ENCODE data around the gene LKAAEAR1.

DNA sequence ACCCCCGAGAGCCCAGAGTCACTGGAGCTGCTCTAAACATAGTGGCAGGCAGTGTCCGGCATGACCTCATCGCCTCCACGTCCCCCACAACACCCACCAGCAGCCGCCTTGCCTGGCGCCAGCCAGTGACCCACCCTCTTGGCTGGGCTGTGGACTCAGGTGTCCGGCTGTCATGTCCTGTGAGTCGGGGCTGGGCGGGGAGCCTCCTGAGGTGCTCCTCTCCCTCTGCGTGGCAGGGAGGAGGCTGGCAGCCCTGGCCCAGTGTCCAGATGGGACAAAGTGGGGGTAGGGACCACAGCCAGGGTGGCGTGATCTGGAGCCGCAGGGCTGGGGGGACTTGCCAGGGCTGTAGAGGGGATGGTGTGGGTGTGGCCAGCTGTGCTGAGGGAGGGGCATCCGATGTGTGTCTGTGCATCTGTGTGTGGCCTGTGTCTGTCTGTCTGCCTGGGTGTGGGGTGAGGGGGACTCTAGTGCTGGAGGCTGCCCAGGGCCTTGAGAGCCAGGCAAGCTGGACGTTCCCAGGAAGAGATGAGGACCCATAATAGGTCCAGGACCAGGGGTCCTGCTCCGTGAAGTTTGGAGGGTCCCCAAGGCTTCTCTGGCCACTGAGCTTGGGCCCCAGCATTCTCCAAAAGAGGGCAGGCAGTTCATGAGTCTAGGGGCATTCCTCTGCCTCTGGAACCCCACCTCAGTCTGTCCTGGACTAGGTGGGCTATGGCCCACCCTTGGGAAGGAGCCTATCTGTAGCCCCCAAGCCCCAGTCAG lies 32.5 kb downstream of the LKAAEAR1 start:
- TF ChIP-seq, protein P1, sequence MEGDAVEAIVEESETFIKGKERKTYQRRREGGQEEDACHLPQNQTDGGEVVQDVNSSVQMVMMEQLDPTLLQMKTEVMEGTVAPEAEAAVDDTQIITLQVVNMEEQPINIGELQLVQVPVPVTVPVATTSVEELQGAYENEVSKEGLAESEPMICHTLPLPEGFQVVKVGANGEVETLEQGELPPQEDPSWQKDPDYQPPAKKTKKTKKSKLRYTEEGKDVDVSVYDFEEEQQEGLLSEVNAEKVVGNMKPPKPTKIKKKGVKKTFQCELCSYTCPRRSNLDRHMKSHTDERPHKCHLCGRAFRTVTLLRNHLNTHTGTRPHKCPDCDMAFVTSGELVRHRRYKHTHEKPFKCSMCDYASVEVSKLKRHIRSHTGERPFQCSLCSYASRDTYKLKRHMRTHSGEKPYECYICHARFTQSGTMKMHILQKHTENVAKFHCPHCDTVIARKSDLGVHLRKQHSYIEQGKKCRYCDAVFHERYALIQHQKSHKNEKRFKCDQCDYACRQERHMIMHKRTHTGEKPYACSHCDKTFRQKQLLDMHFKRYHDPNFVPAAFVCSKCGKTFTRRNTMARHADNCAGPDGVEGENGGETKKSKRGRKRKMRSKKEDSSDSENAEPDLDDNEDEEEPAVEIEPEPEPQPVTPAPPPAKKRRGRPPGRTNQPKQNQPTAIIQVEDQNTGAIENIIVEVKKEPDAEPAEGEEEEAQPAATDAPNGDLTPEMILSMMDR (IDR thresholded peaks at IDR 0.05; ENCODE audit: low read depth, low read length), result no peak
- TF ChIP-seq EZH2phosphoT487 (IDR thresholded peaks at IDR 0.05; ENCODE audit: low read depth), result no peak

Data from OCI-LY3 (cell line).